A673 (cell line): ENCODE data around the gene SLC22A16.

ENCODE experiments used
- CTCF ChIP-seq: fragments of 300-800, 200-600 bp; sonication (generic); conservative IDR thresholded peaks from 2 replicates; pipeline ENCODE4 v1.5.1; 2017; ENCODE audit warnings: low read depth, mild to moderate bottlenecking, antibody characterized with exemption, low read length, moderate library complexity, mixed read lengths
- EZH2 ChIP-seq: fragments of 200-600 bp; sonication (generic); IDR thresholded peaks from 2 replicates; pipeline ENCODE4 v1.6.1; 2017; ENCODE audit warnings: borderline replicate concordance, low read depth, mild to moderate bottlenecking, mixed read lengths, antibody characterized with exemption, low read length; ENCODE audit not compliant: poor library complexity, severe bottlenecking

- TF ChIP-seq CTCF (no peak), EZH2 (no peak)
These were observed 54.5 kb downstream of the SLC22A16 start for GRCh38 chr6:110421749-110422443.
